Neural cell (in vitro differentiated cells): ENCODE results near the gene NCAM1. TPM values are rescaled to one million over a fixed set of nuclear protein-coding genes. Genes with fewer than 3 reads are reported as not detected.
"Not testable (repeated sequence)": the region's sequence is repeated elsewhere in the genome, so short reads cannot be mapped to it uniquely, and the experiment has no call there.

ENCODE experiments used
- H2AFZ ChIP-seq: fragments of 200-600, 300-800 bp; sonication (generic), shearing (Covaris generic); 2 replicates; pipeline ENCODE4 v1.6.0; 2014; ENCODE audit warnings: low read depth, mild to moderate bottlenecking, antibody characterized with exemption, low read length, moderate library complexity
- H3F3A ChIP-seq: fragments of 200-600 bp; shearing (Covaris generic); 2 replicates; pipeline ENCODE4 v1.6.1; 2016; ENCODE audit warnings: mild to moderate bottlenecking, moderate library complexity, mixed read lengths, antibody characterized with exemption, low read length; ENCODE audit not compliant: insufficient read depth, poor library complexity, severe bottlenecking
- H3K27ac ChIP-seq: fragments of 200-600, 300-800 bp; sonication (generic), shearing (Covaris generic); 2 replicates; pipeline ENCODE4 v1.5.1; 2014; ENCODE audit warnings: mild to moderate bottlenecking, low read length, moderate library complexity
- H3K27me3 ChIP-seq: fragments of 300-800, 200-600 bp; sonication (generic), shearing (Covaris generic); 2 replicates; pipeline ENCODE4 v1.6.0; 2014; ENCODE audit warnings: mild to moderate bottlenecking, low read depth, low read length, moderate library complexity; ENCODE audit not compliant: insufficient read depth
- H3K36me3 ChIP-seq: fragments of 300-800, 200-600 bp; sonication (generic), shearing (Covaris generic); 2 replicates; pipeline ENCODE4 v1.5.1; 2014; ENCODE audit warnings: mild to moderate bottlenecking, antibody characterized with exemption, low read length, moderate library complexity; ENCODE audit not compliant: insufficient read depth
- H3K4me2 ChIP-seq: fragments of 300-800, 200-600 bp; sonication (generic), shearing (Covaris generic); 2 replicates; pipeline ENCODE4 v1.6.0; 2014; ENCODE audit warnings: mild to moderate bottlenecking, low read length
- H3K4me3 ChIP-seq: fragments of 300-800, 200-600 bp; sonication (generic), shearing (Covaris generic); 2 replicates; pipeline ENCODE4 v1.5.1; 2014; ENCODE audit warnings: mild to moderate bottlenecking, low read length, moderate library complexity
- H3K79me2 ChIP-seq: fragments of 200-600 bp; shearing (Covaris generic); replicated peaks from 2 replicates; pipeline ENCODE4 v1.6.0; 2014; ENCODE audit warnings: mild to moderate bottlenecking, low read length, moderate library complexity; ENCODE audit not compliant: insufficient read depth
- H3K9ac ChIP-seq: fragments of 300-800, 200-600 bp; sonication (generic), shearing (Covaris generic); 2 replicates; pipeline ENCODE4 v1.6.1; 2016; ENCODE audit warnings: mild to moderate bottlenecking, low read length, mixed read lengths
- H3K9me2 ChIP-seq: fragments of 200-600 bp; shearing (Covaris generic); 2 replicates; pipeline ENCODE4 v1.6.1; 2016; ENCODE audit warnings: mild to moderate bottlenecking, low read length, mixed read lengths; ENCODE audit not compliant: insufficient read depth
- H3K9me3 ChIP-seq: fragments of 200-600, 300-800 bp; sonication (generic), shearing (Covaris generic); 2 replicates; pipeline ENCODE4 v1.6.1; 2016; ENCODE audit warnings: mild to moderate bottlenecking, mixed run types, low read length, moderate library complexity, mixed read lengths
- H4K20me1 ChIP-seq: fragments of 200-600 bp; shearing (Covaris generic); 2 replicates; pipeline ENCODE4 v1.6.1; 2016; ENCODE audit warnings: mild to moderate bottlenecking, mixed run types; ENCODE audit not compliant: insufficient read depth
- CTCF ChIP-seq: fragments of 450-650 bp; IDR thresholded peaks from 2 replicates; pipeline ENCODE4 v1.5.1; 2014; ENCODE audit warnings: antibody characterized with exemption, mild to moderate bottlenecking, moderate library complexity; ENCODE audit not compliant: poor library complexity, severe bottlenecking
- EP300 ChIP-seq: fragments of 450-650 bp; conservative IDR thresholded peaks from 2 replicates; pipeline ENCODE4 v1.6.1; 2014; ENCODE audit warnings: antibody characterized with exemption, mild to moderate bottlenecking, moderate library complexity; ENCODE audit not compliant: poor library complexity, severe bottlenecking
- EZH2 ChIP-seq: fragments of 200-600, 300-800 bp; shearing (Covaris generic), sonication (generic); IDR thresholded peaks from 2 replicates; pipeline ENCODE4 v1.6.1; 2014; ENCODE audit warnings: antibody characterized with exemption, low read length, borderline replicate concordance, mild to moderate bottlenecking; ENCODE audit not compliant: insufficient read depth, poor library complexity, severe bottlenecking
- MXI1 ChIP-seq: fragments of 450-650 bp; conservative IDR thresholded peaks from 2 replicates; pipeline ENCODE4 v1.6.1; 2014; ENCODE audit warnings: antibody characterized with exemption, mild to moderate bottlenecking; ENCODE audit not compliant: poor library complexity, severe bottlenecking
- POLR2AphosphoS5 ChIP-seq: IDR thresholded peaks from 2 replicates; pipeline ENCODE4 v1.6.1; 2012
- RAD21 ChIP-seq: fragments of 450-650 bp; conservative IDR thresholded peaks from 2 replicates; pipeline ENCODE4 v1.6.1; 2014; ENCODE audit warnings: antibody characterized with exemption, mild to moderate bottlenecking, moderate library complexity
- REST ChIP-seq: IDR thresholded peaks from 2 replicates; pipeline ENCODE4 v1.6.1; 2012; ENCODE audit warnings: borderline replicate concordance
- SMC3 ChIP-seq: fragments of 450-650 bp; conservative IDR thresholded peaks from 2 replicates; pipeline ENCODE4 v1.6.1; 2014; ENCODE audit warnings: antibody characterized with exemption, mild to moderate bottlenecking, moderate library complexity; ENCODE audit not compliant: poor library complexity
- TAF1 ChIP-seq: IDR thresholded peaks from 2 replicates; pipeline ENCODE4 v1.6.1; 2012; ENCODE audit warnings: low read depth
- polyA plus RNA-seq: library from polyadenylated mRNA; depleted of rRNA; stranded (reverse); fragments of >200 nt; gene quantifications from 2 replicates; pipeline ENCODE4 v1.2.3, GENCODE V29; 2014

NCAM1 gene
- polyA plus RNA-seq, 1 donor from 2014 or later, result 120 TPM

- Histone ChIP-seq H3K36me3 (peaks cover 4% of the 10 kb centered on the region), H2AFZ (no peak overlapping the region), H4K20me1 (peaks cover 8% of the 10 kb centered on the region), H3K9me3 (no peaks in the 10 kb centered on the region), H3K4me2 (no peak overlapping the region), H3K27me3 (no peaks in the 10 kb centered on the region), H3K27ac (no peak overlapping the region), H3K9me2 (no peaks in the 10 kb centered on the region), H3K9ac (no peak overlapping the region), H3K79me2 (peaks cover 13% of the 10 kb centered on the region), H3K4me3 (no peak overlapping the region), H3F3A (peaks cover 4% of the 10 kb centered on the region)
- TF ChIP-seq MXI1, result no peak
- no peak for TF ChIP-seq EZH2
Measured at GRCh38 chr11:113048820-113049768, 87.9 kb downstream of the NCAM1 start.

- H4K20me1 ChIP-seq, H2AFZ ChIP-seq, H3K4me2 ChIP-seq, H3K9me3 ChIP-seq, H3K4me3 ChIP-seq, H3K27me3 ChIP-seq, H3K9ac ChIP-seq, H3K27ac ChIP-seq, H3F3A ChIP-seq, H3K9me2 ChIP-seq, H3K36me3 ChIP-seq: not testable (repeated sequence)
- H3K79me2 ChIP-seq, result peaks cover 13% of the 10 kb centered on the region
Measured at GRCh38 chr11:113053042-113053441, 91.8 kb downstream of the NCAM1 start.

DNA sequence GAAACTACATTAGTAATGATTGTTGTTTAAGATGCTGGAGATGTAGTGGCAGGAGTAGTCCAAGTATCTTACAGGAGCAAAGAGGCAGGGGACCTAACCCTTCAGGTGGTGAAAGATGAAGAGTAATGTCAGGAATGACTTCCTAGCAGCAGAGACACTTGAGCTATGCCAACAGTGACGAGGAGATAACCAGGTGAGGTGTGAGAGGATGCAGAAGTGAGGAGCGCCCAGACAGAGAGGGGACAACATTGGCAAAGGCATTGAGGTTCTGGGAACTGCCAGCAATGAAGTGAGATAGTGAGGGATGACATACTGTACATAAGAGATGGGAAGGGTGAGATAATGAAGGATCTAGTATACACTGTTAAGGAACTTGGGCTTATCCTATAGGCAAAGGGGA is 95.8 kb downstream of the NCAM1 start:
- H3K27ac ChIP-seq, result no peak overlapping the region
- peaks cover under 1% of the 10 kb centered on the region for H4K20me1 ChIP-seq
- TF ChIP-seq CTCF, result no peak
- no peak for TF ChIP-seq MXI1
- no peak for TF ChIP-seq EZH2
- TF ChIP-seq REST, result no peak
- no peak for TF ChIP-seq POLR2AphosphoS5
- TF ChIP-seq TAF1, result no peak
- TF ChIP-seq RAD21, result no peak
- TF ChIP-seq SMC3, result no peak
- TF ChIP-seq EP300, result no peak
- H3K9ac ChIP-seq, result no peak overlapping the region
- peaks cover 6% of the 10 kb centered on the region for H3K36me3 ChIP-seq
- no peaks in the 10 kb centered on the region for H3K9me2 ChIP-seq
- H3K4me2 ChIP-seq, result no peak overlapping the region
- no peaks in the 10 kb centered on the region for H3K27me3 ChIP-seq
- peaks cover 3% of the 10 kb centered on the region for H3K79me2 ChIP-seq
- H2AFZ ChIP-seq, result no peak overlapping the region
- no peaks in the 10 kb centered on the region for H3K9me3 ChIP-seq
- no peak overlapping the region for H3K4me3 ChIP-seq
- no peaks in the 10 kb centered on the region for H3F3A ChIP-seq
